Mesodermal cell (in vitro differentiated cells): ENCODE data around the gene ANKRD36.
"Not testable (repeated sequence)": the region's sequence is repeated elsewhere in the genome, so short reads cannot be mapped to it uniquely, and the experiment has no call there.

Source experiments
- H3K27ac ChIP-seq: 2 replicates; pipeline ENCODE4 v1.7.0; 2013; ENCODE audit warnings: mild to moderate bottlenecking, low read depth, low read length, moderate library complexity; ENCODE audit not compliant: severe bottlenecking
- H3K36me3 ChIP-seq: 2 replicates; pipeline ENCODE4 v1.7.1; 2013; ENCODE audit warnings: mild to moderate bottlenecking, low read length, moderate library complexity; ENCODE audit not compliant: control insufficient read depth, insufficient read depth
- H3K4me1 ChIP-seq: one replicate; pipeline ENCODE4 v1.7.1; 2013; ENCODE audit warnings: mild to moderate bottlenecking, low read length; ENCODE audit not compliant: insufficient read depth, control insufficient read depth, poor library complexity, severe bottlenecking
- H3K4me3 ChIP-seq: 2 replicates; pipeline ENCODE4 v1.7.0; 2013; ENCODE audit warnings: low read length, control low read depth, mild to moderate bottlenecking; ENCODE audit not compliant: insufficient read depth, poor library complexity, severe bottlenecking; ENCODE audit errors: extremely low read depth
- H3K9me3 ChIP-seq: 2 replicates; pipeline ENCODE4 v1.7.1; 2013; ENCODE audit warnings: mild to moderate bottlenecking, low read length, moderate library complexity; ENCODE audit not compliant: control insufficient read depth
- WGBS, 2 experiments: methylation state at CpG; one replicate each; pipeline ENCODE4 v1.1.5; 2013; ENCODE audit warnings: missing lambda C conversion rate in 2 of 2; ENCODE audit not compliant: insufficient coverage in 2 of 2; 5-methylcytosine and 5-hydroxymethylcytosine counted together

Gene ANKRD36

DNA sequence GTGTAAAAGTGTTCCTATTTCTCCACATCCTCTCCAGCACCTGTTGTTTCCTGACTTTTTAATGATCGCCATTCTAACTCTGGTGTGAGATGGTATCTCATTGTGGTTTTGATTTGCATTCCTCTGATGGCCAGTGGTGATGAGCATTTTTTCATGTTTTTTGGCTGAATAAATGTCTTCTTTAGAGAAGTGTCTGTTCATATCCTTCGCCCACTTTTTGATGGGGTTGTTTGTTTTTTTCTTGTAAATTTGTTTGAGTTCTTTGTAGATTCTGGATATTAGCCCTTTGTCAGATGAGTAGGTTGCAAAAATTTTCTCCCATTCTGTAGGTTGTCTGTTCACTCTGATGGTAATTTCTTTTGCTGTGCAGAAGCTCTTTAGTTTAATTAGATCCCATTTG lies 16.1 kb downstream of the ANKRD36 start:
- 100% methylated on average over 1 of the region's 2 CpGs; no CpG with 5 or more reads in 1 of the 2 experiments for WGBS, 2 experiments
- H3K27ac ChIP-seq, H3K4me1 ChIP-seq, H3K36me3 ChIP-seq, H3K9me3 ChIP-seq, H3K4me3 ChIP-seq: not testable (repeated sequence)

DNA sequence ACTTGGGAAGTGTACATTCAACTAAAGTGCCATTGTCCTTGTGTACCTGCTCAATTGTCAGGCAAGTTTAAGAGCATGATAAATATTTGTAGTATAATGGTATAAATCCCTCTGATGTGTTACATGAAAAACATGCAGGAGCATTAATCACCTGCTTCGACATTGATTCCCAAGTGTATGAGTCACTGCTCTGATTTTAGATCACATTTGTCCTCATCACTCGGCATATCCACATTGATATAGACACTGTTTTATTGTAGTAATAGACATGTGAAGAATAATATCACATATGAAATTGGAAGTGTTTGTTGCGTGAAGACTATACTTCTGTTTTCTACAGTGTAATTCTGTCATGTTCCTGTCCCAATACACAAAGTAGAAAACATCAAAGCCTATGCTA lies 31.1 kb downstream of the ANKRD36 start:
- H3K9me3 ChIP-seq, H3K4me3 ChIP-seq, H3K4me1 ChIP-seq, H3K36me3 ChIP-seq, H3K27ac ChIP-seq: not testable (repeated sequence)
- WGBS, 2 experiments = no CpG with 5 or more reads among the region's 3 CpGs

DNA sequence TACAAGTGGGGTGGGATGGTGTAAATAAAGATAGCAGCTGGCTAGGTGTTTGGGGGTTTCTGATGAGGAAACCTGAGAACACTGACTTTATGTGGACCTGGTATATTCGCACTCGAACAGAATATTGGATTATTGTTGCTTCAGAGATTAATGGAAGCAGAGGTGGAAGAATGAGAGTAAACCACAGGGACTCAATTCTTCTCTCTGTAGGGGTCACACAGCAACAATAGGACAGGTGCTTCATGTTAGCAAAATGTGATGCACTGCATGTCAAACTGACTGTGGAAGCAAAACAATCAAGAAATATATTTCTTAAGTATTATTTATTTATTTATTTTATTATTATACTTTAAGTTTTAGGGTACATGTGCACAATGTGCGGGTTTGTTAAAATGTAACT lies 53.6 kb downstream of the ANKRD36 start:
- not testable (repeated sequence) for H3K4me3 ChIP-seq, H3K36me3 ChIP-seq, H3K27ac ChIP-seq, H3K4me1 ChIP-seq, H3K9me3 ChIP-seq
- WGBS, 2 experiments = no CpG with 5 or more reads among the region's 3 CpGs

DNA sequence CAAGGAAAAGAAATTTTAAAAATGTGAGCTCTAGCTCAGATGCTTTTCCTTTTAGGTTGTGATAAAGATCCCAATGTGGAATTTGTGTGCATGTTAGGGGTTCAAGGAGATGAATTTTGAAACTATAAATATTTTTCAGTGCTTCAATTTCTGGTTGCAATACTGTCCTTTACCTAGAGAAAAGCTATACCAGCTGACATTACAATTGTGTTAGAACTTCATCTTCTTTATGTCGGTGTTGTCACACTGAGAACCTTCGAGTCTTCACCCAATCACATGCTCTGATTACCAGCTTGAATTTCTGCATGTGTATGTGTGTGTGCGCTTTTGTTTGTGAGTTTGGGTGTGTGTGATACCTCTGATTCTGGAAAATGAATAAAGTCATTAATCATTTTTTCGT lies 55.0 kb downstream of the ANKRD36 start:
- H3K27ac ChIP-seq, H3K36me3 ChIP-seq, H3K4me1 ChIP-seq, H3K9me3 ChIP-seq, H3K4me3 ChIP-seq: not testable (repeated sequence)
- WGBS, 2 experiments = no CpG with 5 or more reads among the region's 4 CpGs

DNA sequence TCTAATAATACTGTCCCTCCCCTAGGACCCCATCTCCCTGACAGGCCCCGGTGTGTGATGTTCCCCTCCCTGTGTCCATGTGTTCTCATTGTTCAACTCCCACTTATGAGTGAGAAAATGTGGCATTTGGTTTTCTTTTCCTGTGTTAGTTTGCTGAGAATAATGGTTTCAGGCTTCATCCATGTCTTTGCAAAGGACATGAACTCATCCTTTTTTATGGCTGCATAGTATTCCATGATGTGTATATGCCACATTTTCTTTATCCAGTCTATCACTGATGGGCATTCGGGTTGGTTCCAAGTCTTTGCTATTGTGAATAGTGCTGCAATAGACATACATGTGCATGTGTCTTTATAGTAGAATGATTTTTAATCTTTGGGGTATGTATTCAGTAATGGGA lies 55.6 kb downstream of the ANKRD36 start:
- H3K4me1 ChIP-seq, H3K4me3 ChIP-seq, H3K9me3 ChIP-seq, H3K27ac ChIP-seq, H3K36me3 ChIP-seq: not testable (repeated sequence)
- WGBS, 2 experiments = 86 to 90% methylated on average over 1 of the region's 2 CpGs

- not testable (repeated sequence) for H3K4me3 ChIP-seq, H3K9me3 ChIP-seq, H3K36me3 ChIP-seq, H3K4me1 ChIP-seq, H3K27ac ChIP-seq
- WGBS, 2 experiments = no CpG with 5 or more reads among the region's 1 CpG
Measured at GRCh38 chr2:97180391-97180790, 67.4 kb downstream of the ANKRD36 start.

- H3K27ac ChIP-seq, H3K9me3 ChIP-seq, H3K4me3 ChIP-seq, H3K4me1 ChIP-seq: not testable (repeated sequence)
- no CpG with 5 or more reads among the region's 1 CpG for WGBS, 2 experiments
- peaks cover 32% of the 10 kb centered on the region for H3K36me3 ChIP-seq
Measured at GRCh38 chr2:97195349-97195748, 82.4 kb downstream of the ANKRD36 start.

DNA sequence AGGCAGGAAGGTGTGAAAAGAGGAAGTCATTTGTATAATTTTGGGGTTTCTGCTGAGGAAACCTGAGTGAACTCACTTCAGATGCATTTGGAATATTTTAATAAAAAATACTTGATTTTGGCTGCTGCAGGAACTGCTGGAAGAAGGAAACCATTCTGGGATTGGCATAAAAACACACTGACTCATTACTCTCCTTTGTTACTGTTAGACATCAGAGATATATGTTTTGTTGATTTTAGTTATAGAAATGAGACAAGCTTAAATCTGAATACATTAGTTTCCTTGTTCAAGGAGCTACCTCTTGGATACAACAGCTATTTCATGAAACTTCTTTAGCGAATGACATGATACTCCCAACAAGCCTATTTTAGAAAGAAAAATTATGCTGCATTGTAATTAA lies 84.3 kb downstream of the ANKRD36 start:
- H3K4me1 ChIP-seq, H3K9me3 ChIP-seq, H3K4me3 ChIP-seq, H3K27ac ChIP-seq: not testable (repeated sequence)
- WGBS, 2 experiments = no CpG with 5 or more reads among the region's 1 CpG
- peaks cover 37% of the 10 kb centered on the region for H3K36me3 ChIP-seq

GRCh38 chr2:97200887-97201286 lies 87.9 kb downstream of the ANKRD36 start:
- 92 to 96% methylated on average over 2 of the region's 2 CpGs for WGBS, 2 experiments
- H3K9me3 ChIP-seq, H3K4me3 ChIP-seq, H3K4me1 ChIP-seq, H3K27ac ChIP-seq: not testable (repeated sequence)
- peaks cover 34% of the 10 kb centered on the region for H3K36me3 ChIP-seq

DNA sequence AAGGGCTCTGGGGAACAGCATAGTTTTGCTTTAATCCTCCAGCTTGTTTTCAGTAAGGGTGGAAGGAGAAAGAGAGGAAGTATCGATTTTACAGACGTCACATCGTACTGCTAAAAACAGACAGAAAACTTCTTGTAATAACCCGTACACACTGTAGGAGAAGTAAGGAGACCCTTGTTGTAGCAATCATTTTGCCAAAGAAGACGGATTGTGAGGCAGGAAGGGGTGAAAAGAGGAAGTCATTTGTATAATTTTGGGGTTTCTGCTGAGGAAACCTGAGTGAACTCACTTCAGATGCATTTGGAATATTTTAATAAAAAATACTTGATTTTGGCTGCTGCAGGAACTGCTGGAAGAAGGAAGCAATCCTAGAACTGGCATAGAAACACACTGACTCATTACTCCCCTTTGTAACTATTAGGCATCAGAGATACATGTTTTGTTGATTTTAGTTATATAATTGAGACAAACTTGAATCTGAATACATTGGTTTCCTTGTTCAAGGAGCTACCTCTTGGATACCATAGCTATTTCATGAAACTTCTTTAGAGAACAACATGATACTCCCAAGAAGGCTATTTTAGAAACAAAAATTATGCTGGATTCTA lies 89.8 kb downstream of the ANKRD36 start:
- H3K36me3 ChIP-seq = peaks cover 24% of the 10 kb centered on the region
- not testable (repeated sequence) for H3K4me1 ChIP-seq, H3K9me3 ChIP-seq, H3K27ac ChIP-seq, H3K4me3 ChIP-seq
- 96 to 97% methylated on average over 5 of the region's 5 CpGs for WGBS, 2 experiments

DNA sequence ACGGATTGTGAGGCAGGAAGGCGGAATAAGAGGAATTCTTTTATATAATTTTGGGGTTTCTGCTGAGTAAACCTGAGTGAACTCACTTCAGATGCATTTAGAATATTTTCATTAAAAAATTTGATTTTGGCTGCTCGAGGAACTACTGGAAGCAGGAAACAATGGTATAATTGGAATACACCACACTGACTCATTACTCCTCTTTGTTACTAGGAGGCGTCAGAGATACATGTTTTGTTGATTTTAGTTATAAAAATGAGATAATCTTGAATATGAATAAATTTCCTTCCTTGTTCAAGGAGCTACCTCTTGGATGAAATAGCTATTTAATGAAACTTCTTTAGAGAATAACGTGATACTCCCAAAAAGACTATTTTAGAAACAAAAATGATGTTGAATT lies 97.4 kb downstream of the ANKRD36 start:
- Histone ChIP-seq H3K4me1 (no peaks in the 10 kb centered on the region), H3K4me3 (no peak overlapping the region)
- WGBS, 2 experiments = 80 to 100% methylated on average over 1 to 2 of the region's 5 CpGs

More for the DNA sequence above, 97.4 kb downstream of the ANKRD36 start:
- no peaks in the 10 kb centered on the region for H3K9me3 ChIP-seq
- no peak overlapping the region for H3K27ac ChIP-seq
- H3K36me3 ChIP-seq = peaks cover 7% of the 10 kb centered on the region
